ENCODE results near the gene OR10H5.
"Not testable (repeated sequence)": the region's sequence is repeated elsewhere in the genome, so short reads cannot be mapped to it uniquely, and the experiment has no call there.

Gene OR10H5

DNA sequence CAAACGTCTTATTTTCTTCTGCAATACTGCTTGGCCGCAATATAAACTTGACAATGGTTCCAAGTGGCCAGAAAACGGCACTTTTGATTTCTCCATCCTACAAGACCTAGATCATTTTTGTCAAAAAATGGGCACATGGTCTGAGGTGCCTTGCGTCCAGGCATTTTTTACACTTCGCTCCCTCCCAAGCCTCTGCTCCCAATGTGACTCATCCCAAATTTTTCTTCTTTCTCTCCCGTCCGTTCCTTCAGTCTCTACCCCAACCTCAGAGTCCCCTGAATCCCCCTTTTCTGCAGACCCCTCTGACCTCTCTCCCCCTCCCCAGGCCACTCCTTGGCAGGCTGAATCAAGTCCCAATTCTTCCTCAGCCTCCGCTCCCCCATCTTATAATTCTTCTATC is 42.3 kb downstream of the OR10H5 start:
- H4K20me1 ChIP-seq: no peaks in the 10 kb centered on the region
- no peak overlapping the region for H3K4me2 ChIP-seq
- no peak overlapping the region for H3K27ac ChIP-seq
- no peaks in the 10 kb centered on the region for H3K36me3 ChIP-seq
- peaks cover 14% of the 10 kb centered on the region for H3K4me1 ChIP-seq
- no peak for TF ChIP-seq Cebpa-rat (IDR thresholded peaks at IDR 0.05)
- H3K27me3 ChIP-seq: no peaks in the 10 kb centered on the region
- no peak overlapping the region for H3K4me3 ChIP-seq
- no peak overlapping the region for H3K9ac ChIP-seq
- no peaks in the 10 kb centered on the region for H3K9me3 ChIP-seq

DNA sequence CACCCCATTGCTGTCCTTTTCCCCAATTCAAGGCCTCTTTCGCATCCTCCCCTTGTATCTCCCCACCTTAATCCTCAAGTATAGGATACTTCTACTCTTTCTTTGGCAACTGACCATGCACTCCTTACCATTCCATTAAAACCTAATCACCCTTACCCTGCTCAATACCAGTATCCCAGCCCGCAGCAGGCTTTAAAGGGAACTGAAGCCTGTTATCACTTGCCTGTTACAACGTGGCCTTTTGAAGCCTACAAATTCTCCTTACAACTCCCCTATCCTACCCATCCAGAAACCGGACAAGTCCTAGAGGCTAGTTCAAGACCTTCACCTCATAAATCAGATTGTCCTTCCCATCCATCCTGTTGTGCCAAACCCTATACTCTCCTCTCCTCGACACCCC is 44.2 kb downstream of the OR10H5 start:
- Histone ChIP-seq H3K4me1 (peaks cover 25% of the 10 kb centered on the region), H3K27ac (no peak overlapping the region), H3K9ac (no peak overlapping the region), H3K4me2 (no peak overlapping the region), H3K27me3 (no peaks in the 10 kb centered on the region), H4K20me1 (no peaks in the 10 kb centered on the region), H3K36me3 (no peaks in the 10 kb centered on the region), H3K9me3 (no peaks in the 10 kb centered on the region), H3K4me3 (no peak overlapping the region)
- TF ChIP-seq Cebpa-rat (IDR thresholded peaks at IDR 0.05): no peak

DNA sequence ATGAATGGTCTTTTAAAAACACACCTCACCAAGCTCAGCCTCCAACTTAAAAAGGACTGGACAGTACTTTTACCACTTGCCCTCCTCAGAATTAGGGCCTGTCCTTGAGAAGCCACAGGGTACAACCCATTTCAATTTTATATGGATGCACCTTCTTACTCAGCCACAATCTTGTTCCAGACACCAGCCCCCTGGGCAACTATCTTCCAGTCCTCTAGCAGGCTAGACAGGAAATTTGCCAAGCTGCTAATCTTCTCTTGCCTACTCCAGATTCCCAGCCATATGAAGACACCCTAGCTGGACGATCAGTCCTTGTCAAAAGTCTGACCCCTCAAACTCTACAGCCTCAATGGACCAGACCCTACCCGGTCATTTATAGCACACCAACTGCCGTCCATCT is 46.8 kb downstream of the OR10H5 start:
- not testable (repeated sequence) for H3K36me3 ChIP-seq, H3K9me3 ChIP-seq, H4K20me1 ChIP-seq, H3K4me3 ChIP-seq, H3K27ac ChIP-seq, H3K9ac ChIP-seq, H3K4me2 ChIP-seq, H3K27me3 ChIP-seq
- H3K4me1 ChIP-seq: peaks cover 30% of the 10 kb centered on the region

DNA sequence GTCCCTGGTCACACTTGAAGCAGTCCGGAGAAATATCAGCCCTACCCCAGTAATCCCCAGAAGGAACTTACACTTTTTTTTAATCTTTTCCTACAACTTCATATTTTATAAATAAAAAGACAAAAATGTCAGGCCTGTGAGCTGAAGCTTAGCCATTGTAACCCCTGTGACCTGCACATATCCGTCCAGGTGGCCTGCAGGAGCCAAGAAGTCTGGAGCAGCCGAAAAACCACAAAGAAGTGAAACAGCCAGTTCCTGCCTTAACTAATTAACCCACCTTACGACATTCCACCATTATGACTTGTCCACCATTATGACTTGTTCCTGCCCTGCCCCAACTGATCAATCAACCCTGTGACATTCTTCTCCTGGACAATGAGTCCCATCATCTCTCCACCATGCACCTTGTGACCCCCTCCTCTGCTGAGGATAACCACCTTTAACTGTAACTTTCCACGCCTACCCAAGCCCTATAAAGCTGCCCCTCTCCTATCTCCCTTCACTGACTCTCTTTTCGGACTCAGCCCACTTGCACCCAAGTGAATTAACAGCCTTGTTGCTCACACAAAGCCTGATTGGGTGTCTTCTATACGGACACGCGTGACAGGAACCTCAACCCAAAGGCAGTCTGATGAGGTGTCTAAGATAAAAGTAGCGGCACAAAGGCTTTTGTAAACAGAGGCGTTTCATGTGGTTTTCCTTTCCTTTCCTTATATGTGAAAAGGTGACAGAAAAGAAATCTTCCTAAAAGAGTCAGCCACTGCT is 48.3 kb downstream of the OR10H5 start:
- Histone ChIP-seq H3K4me2 (peak overlapping the region; percentile 97), H3K4me1 (peaks cover 43% of the 10 kb centered on the region), H3K4me3 (peak overlapping the region; percentile 93), H3K9ac (peak overlapping the region; percentile 99), H3K27ac (peak overlapping the region; percentile 100)
- not testable (repeated sequence) for H3K27me3 ChIP-seq, H3K36me3 ChIP-seq, H4K20me1 ChIP-seq, H3K9me3 ChIP-seq

DNA sequence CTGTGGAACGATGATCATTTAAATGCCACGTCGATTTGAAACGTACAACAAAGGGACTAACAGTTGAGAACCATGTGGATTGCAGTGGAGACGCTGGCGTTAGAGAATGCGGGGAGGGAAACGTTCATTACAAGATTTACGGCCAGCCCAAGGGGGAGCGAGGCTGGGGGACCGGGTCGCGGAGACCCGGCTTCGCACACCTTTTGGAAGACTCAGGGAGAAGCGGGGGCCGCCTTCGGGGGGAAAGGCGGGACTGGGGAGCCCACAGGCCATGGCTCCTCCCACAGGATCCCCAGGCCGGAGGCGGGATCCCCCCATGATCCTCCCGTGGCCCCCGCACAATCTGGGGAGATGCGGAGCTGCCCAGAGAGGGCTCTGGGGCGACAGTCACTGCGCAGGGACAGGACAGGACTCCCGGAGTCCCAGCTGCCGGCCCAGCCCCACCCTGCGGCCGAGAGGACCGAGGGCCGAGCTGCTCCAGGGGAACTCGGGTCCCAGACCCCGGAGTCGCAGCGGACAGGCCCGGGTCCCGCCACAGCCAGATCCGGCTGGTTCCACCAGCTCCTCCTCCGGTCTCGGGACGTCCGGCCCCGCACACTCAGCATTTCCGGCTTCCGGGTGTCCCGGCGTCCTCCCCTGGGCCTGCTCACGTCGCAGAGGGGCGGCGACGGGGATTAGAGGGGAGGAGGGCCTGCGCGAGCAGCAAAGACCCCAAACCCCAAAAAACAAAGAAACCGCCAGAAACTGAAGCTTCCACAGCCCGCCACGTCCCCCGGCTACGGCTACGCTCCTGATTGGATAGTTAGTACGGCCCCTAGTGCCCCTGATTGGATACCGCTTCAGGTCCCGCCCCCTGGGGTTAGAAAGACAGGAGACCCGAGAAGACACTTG is 49.1 kb downstream of the OR10H5 start:
- no peaks in the 10 kb centered on the region for H4K20me1 ChIP-seq
- H3K36me3 ChIP-seq: no peaks in the 10 kb centered on the region
- peak overlapping the region; percentile 93 for H3K4me3 ChIP-seq
- H3K4me2 ChIP-seq: peak overlapping the region; percentile 97
- H3K9ac ChIP-seq: peak overlapping the region; percentile 99
- no peaks in the 10 kb centered on the region for H3K9me3 ChIP-seq
- no peak for TF ChIP-seq Cebpa-rat (IDR thresholded peaks at IDR 0.05)
- no peaks in the 10 kb centered on the region for H3K27me3 ChIP-seq
- H3K27ac ChIP-seq: peak overlapping the region; percentile 100
- peaks cover 43% of the 10 kb centered on the region for H3K4me1 ChIP-seq

DNA sequence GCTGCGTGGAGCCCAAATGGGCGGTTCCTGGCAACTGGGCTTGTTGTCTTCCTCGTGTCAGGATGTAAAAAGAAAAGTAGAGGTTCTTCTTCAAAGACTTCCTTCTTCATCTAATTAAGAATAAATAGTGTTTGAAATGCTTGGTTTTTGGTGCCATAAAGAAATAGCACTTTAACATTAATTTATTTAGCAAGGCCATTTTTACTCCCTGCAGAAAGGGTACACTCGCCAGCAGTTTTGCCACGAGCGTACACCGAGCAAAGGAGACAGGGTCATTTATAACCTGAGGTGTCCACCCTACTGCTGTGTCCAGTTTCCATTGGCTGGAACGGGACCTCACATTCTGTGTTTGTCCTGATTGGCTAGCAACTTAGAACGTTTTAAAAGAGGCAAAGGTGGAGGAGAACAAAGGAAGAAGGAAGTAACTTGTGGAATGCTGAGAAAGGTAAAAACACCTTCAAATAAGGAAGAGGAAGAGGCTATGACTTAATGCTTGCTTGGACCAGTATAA is 49.8 kb downstream of the OR10H5 start:
- H3K27ac ChIP-seq: peak overlapping the region; percentile 100
- H4K20me1 ChIP-seq: no peaks in the 10 kb centered on the region
- peak overlapping the region; percentile 99 for H3K9ac ChIP-seq
- no peaks in the 10 kb centered on the region for H3K27me3 ChIP-seq
- no peak for TF ChIP-seq Cebpa-rat (IDR thresholded peaks at IDR 0.05)
- peak overlapping the region; percentile 93 for H3K4me3 ChIP-seq
- H3K36me3 ChIP-seq: no peaks in the 10 kb centered on the region
- peaks cover 49% of the 10 kb centered on the region for H3K4me1 ChIP-seq
- H3K9me3 ChIP-seq: no peaks in the 10 kb centered on the region
- H3K4me2 ChIP-seq: peak overlapping the region; percentile 97

DNA sequence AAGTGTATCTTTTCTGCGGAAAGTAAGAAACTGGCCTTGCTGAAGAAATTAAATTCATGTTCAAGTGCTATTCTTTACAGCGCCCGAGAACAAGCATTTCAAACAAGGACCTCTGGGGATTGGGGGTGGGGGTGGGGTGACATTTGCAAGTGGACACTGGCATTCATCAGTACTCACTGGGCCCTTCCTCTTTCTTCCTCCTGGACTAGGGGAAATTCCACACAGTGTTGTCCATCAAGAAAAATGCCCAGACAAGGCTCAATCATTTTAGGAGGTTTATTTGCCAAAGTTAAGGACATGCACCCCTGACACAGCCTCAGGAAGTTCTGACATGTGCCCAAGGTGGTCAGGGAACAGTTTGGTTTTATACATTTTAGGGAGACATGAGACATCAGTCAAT is 50.9 kb downstream of the OR10H5 start:
- Histone ChIP-seq H3K27ac (peak overlapping the region; percentile 100), H3K4me2 (peak overlapping the region; percentile 97), H3K9me3 (no peaks in the 10 kb centered on the region), H3K27me3 (no peaks in the 10 kb centered on the region), H4K20me1 (no peaks in the 10 kb centered on the region), H3K36me3 (no peaks in the 10 kb centered on the region), H3K4me1 (peaks cover 60% of the 10 kb centered on the region), H3K4me3 (no peak overlapping the region), H3K9ac (no peak overlapping the region; the same call in 1 of the 2 replicates)
- no peak for TF ChIP-seq Cebpa-rat (IDR thresholded peaks at IDR 0.05)

DNA sequence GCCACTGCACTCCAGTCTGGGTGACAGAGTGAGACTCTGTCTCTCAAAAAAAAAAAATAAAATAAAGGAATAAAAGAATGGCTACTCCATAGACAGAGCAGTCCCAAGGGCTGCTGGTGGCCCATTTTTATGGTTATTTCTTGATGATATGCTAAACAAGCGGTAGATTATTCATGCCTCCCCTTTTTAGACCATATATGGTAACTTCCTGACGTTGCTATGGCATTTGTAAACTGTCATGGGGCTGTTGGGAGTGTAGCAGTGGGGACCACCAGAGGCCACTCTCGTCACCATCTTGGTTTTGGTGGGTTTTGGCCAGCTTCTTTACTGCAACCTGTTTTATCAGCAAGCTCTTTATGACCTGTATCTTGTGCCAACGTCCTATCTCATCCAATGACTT is 52.4 kb downstream of the OR10H5 start:
- H3K4me3 ChIP-seq, H3K9ac ChIP-seq, H3K9me3 ChIP-seq, H3K27me3 ChIP-seq, H3K36me3 ChIP-seq, H3K4me2 ChIP-seq, H4K20me1 ChIP-seq: not testable (repeated sequence)
- H3K27ac ChIP-seq: 0 out of 2 replicates have a peak overlapping the region, but pooled peaks have one; percentile 60
- peaks cover 75% of the 10 kb centered on the region for H3K4me1 ChIP-seq

DNA sequence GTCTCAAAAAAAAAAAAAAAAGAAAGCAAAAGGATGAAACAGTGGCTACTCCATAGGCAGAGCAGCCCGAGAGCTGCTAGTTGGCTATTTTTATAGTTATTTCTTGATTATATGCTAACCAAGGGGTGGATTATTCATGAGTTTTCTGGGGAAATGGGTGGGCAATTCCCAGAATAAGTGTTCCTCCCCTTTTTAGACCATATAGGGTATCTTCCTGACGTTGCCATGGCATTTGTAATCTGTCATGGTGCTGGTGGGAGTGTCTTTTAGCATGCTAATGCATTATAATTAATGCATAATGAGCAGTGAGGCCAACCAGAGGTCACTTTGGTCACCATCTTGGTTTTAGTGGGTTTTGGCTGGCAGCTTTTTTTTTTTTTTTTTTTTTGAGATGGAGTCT is 53.4 kb downstream of the OR10H5 start:
- Histone ChIP-seq H4K20me1 (no peaks in the 10 kb centered on the region), H3K9me3 (no peaks in the 10 kb centered on the region), H3K9ac (no peak overlapping the region), H3K27ac (no peak overlapping the region), H3K36me3 (no peaks in the 10 kb centered on the region), H3K27me3 (no peaks in the 10 kb centered on the region), H3K4me1 (peaks cover 76% of the 10 kb centered on the region), H3K4me3 (no peak overlapping the region), H3K4me2 (no peak overlapping the region)
- TF ChIP-seq Cebpa-rat (IDR thresholded peaks at IDR 0.05): no peak

Measured in BLaER1 (cell line).